T-helper 17 cell (primary cell): ENCODE data around the gene ANKRD18A. TPM values are rescaled to one million over a fixed set of nuclear protein-coding genes. Genes with fewer than 3 reads are reported as not detected.
"Not testable (repeated sequence)": the region's sequence is repeated elsewhere in the genome, so short reads cannot be mapped to it uniquely, and the experiment has no call there.

ENCODE experiments used
- ATAC-seq: fragments of 150-1000 bp; cut with Tn5 transposase; 2 replicates; pipeline ENCODE4 v1.10.0; 2021; ENCODE audit warnings: mild to moderate bottlenecking, moderate library complexity
- DNase-seq, 3 donors: peaks; one replicate each; pipeline versions ENCODE4 v3.0.0 to v3.0.0-alpha.2; 2020 to 2021
- H3K9me3 ChIP-seq: one replicate; pipeline ENCODE4 v1.7.0; 2013; ENCODE audit warnings: low read length, mild to moderate bottlenecking; ENCODE audit not compliant: control insufficient read depth, poor library complexity, severe bottlenecking
- H3K27ac Mint-ChIP-seq: one replicate; pipeline ENCODE4 v1.8.0; 2022; ENCODE audit warnings: mild to moderate bottlenecking, moderate library complexity, mixed read lengths
- H3K27me3 Mint-ChIP-seq: one replicate; pipeline ENCODE4 v1.8.0; 2022; ENCODE audit warnings: mixed read lengths
- H3K36me3 Mint-ChIP-seq: one replicate; pipeline ENCODE4 v1.8.0; 2022; ENCODE audit warnings: low read depth, mixed read lengths
- H3K4me1 Mint-ChIP-seq: one replicate; pipeline ENCODE4 v1.8.0; 2022; ENCODE audit warnings: mild to moderate bottlenecking, mixed read lengths
- H3K4me3 Mint-ChIP-seq: one replicate; pipeline ENCODE4 v1.8.0; 2022; ENCODE audit warnings: mild to moderate bottlenecking, moderate library complexity, mixed read lengths
- total RNA-seq, 4 donors: library from RNA in 2 of 4; stranded (reverse) in 2 of 4; gene quantifications; one replicate each; pipeline ENCODE4 v1.2.3 and lab custom pipeline; 2022 to 2026

ANKRD18A gene
- total RNA-seq, 2 donors from 2014 or later: 21.0 to 22.3 TPM

GRCh38 chr9:38598029-38598745 is 22.2 kb downstream of the ANKRD18A start:
- H3K27me3 Mint-ChIP-seq, H3K4me3 Mint-ChIP-seq, H3K9me3 ChIP-seq, H3K4me1 Mint-ChIP-seq, H3K36me3 Mint-ChIP-seq, DNase-seq, ATAC-seq, H3K27ac Mint-ChIP-seq: not testable (repeated sequence)

GRCh38 chr9:38595117-38595516 is 25.3 kb downstream of the ANKRD18A start:
- not testable (repeated sequence) for H3K27me3 Mint-ChIP-seq, ATAC-seq, H3K4me1 Mint-ChIP-seq, H3K36me3 Mint-ChIP-seq, H3K9me3 ChIP-seq, H3K4me3 Mint-ChIP-seq, DNase-seq, H3K27ac Mint-ChIP-seq

DNA sequence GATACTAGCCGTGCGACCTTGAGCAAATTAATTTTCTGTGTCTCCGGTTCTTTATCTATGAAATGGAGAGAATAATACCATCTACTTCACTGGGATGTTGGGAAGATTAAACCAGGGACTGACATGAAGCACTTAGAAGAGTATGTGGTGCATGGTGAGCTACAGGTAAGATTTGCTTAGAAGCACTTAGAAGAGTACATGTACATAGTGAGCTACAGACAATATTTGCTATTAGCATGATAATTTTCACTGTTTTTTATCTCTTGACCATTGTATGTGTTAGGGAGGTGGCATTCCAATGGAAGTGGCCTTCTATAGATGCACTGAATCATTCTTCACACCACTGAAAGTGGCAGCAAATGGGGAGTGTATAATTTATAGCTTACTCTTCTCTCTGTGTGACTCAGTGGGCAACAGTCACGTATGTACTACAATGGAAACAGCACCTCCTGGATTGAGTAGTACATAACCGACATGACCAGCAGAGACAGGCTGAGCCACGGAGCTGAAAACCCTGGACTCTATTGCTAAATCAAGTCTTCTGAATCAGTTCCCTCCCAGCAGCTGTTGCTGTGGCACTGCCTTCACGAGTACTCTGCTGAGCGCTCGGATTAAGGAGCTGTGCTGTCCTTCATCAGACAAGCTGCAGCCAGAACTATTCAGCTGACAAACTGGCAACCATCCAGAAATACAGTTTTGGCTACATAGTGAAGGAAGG is 28.9 kb downstream of the ANKRD18A start:
- not testable (repeated sequence) for H3K36me3 Mint-ChIP-seq

GRCh38 chr9:38583765-38584164 is 36.6 kb downstream of the ANKRD18A start:
- not testable (repeated sequence) for H3K4me3 Mint-ChIP-seq, H3K36me3 Mint-ChIP-seq, H3K27me3 Mint-ChIP-seq, DNase-seq, H3K4me1 Mint-ChIP-seq, H3K27ac Mint-ChIP-seq, H3K9me3 ChIP-seq, ATAC-seq

More for the DNA sequence above, 28.9 kb downstream of the ANKRD18A start:
- not testable (repeated sequence) for H3K27ac Mint-ChIP-seq, DNase-seq, H3K4me3 Mint-ChIP-seq, H3K27me3 Mint-ChIP-seq, ATAC-seq, H3K9me3 ChIP-seq, H3K4me1 Mint-ChIP-seq

- H3K27ac Mint-ChIP-seq, H3K36me3 Mint-ChIP-seq, H3K27me3 Mint-ChIP-seq, H3K9me3 ChIP-seq, H3K4me1 Mint-ChIP-seq, ATAC-seq, DNase-seq, H3K4me3 Mint-ChIP-seq: not testable (repeated sequence)
Observed at GRCh38 chr9:38580112-38580511, 40.3 kb downstream of the ANKRD18A start.

DNA sequence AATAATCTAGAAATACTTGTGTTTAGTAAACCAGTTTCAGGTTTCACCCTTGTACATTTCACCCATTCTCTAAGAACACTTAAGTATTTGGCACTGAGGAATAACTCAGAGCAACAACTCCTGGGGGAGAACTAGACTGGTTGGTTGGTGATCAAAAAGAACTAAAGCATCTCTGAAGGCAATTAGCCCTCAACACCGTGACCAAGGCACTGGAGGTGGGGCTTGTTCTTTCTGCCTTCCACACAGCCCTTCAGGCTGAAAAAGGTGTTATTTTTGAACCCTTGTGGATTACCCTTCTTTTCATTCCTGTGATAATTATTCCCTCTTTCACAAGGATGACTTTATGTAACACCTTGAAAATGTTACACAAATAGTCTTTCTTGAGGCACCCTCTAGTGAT is 44.2 kb downstream of the ANKRD18A start:
- not testable (repeated sequence) for H3K27ac Mint-ChIP-seq, ATAC-seq, DNase-seq, H3K9me3 ChIP-seq, H3K4me1 Mint-ChIP-seq, H3K4me3 Mint-ChIP-seq, H3K36me3 Mint-ChIP-seq, H3K27me3 Mint-ChIP-seq

- not testable (repeated sequence) for H3K27ac Mint-ChIP-seq, H3K27me3 Mint-ChIP-seq, DNase-seq, H3K4me1 Mint-ChIP-seq, H3K36me3 Mint-ChIP-seq, ATAC-seq, H3K4me3 Mint-ChIP-seq, H3K9me3 ChIP-seq
Observed at GRCh38 chr9:38566048-38566447, 54.3 kb downstream of the ANKRD18A start.

DNA sequence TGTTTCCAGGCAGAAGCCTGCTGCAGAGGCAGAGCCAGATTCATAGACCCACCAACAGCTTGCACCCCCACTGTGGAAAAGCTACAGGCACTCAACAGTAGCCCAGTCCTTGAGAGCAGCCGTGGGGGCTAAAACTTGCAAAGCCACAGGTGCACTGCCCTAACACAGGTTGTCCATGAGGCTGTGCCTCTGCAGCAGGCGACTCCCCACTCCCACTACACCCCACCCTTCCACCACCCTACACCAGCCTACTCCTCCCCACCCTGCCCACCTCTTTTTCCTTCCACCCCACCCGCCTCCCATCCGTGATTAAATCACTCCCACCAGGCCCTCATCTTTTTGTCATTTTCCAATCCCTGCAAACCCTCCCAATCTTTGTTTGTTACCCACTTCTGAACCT is 55.2 kb downstream of the ANKRD18A start:
- not testable (repeated sequence) for H3K4me3 Mint-ChIP-seq, H3K4me1 Mint-ChIP-seq, H3K9me3 ChIP-seq, H3K36me3 Mint-ChIP-seq, DNase-seq, H3K27ac Mint-ChIP-seq, H3K27me3 Mint-ChIP-seq, ATAC-seq

DNA sequence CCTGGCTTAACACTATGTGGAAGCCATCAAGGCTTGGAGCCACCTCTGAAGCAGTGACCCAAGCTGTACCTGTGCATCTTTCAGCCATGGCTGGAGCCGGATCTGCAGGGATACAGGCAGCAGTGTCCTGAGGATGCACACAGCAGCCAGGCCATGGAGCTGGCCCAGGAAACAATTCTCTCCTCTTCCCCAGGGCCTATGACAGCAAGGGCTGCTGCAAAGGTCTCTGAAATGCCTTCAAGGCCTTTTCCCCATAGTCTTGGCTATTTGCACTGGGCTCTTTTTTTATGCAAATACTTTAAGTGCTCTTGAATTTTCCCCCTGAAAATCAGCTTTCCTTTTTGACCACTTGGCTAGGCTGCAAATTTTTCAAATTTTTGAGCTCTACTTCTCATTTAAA is 56.5 kb downstream of the ANKRD18A start:
- H3K27me3 Mint-ChIP-seq, H3K4me3 Mint-ChIP-seq, DNase-seq, H3K4me1 Mint-ChIP-seq, H3K9me3 ChIP-seq, H3K27ac Mint-ChIP-seq, ATAC-seq, H3K36me3 Mint-ChIP-seq: not testable (repeated sequence)

DNA sequence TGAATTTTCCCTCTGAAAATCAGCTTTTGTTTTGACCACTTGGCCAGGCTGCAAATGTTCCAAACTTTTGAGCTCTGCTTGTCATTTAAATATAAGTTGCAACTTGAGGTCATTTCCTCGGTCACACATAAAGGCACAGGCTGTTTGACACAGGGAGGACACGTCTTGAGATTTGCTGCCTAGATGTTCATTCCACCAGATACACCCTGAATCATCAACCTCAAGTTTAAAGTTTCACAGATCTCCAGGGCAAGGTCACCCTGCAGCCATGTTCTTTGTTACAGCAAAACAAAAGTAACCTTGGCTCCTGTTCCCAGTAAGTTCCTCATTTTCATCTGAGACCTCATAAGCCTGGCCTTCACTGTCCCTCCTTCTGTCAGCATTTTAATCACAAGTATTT is 59.3 kb downstream of the ANKRD18A start:
- ATAC-seq, H3K4me3 Mint-ChIP-seq, H3K9me3 ChIP-seq, H3K36me3 Mint-ChIP-seq, H3K27me3 Mint-ChIP-seq, H3K4me1 Mint-ChIP-seq, DNase-seq, H3K27ac Mint-ChIP-seq: not testable (repeated sequence)

GRCh38 chr9:38559172-38559571 is 61.2 kb downstream of the ANKRD18A start:
- H3K27ac Mint-ChIP-seq, H3K4me3 Mint-ChIP-seq, H3K4me1 Mint-ChIP-seq, H3K9me3 ChIP-seq, ATAC-seq, DNase-seq, H3K27me3 Mint-ChIP-seq, H3K36me3 Mint-ChIP-seq: not testable (repeated sequence)

DNA sequence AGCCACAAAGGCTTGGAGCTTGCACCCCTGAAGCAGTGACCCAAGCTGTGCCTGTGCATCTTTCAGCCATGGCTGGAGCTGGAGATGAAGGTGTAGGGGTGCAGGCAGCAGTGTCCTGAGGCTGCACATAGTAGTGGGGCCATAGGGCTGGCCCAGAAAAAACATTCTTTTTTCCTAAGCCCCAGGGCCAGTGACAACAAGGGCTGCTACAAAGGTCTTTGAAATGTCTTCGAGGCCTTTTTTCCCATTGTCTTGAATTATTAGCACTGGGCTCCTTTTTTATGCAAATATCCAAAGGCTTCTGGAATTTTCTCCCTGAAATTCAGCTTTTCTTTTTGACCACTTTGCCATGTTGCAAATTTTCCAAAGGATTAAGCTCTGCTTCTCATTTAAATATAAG is 62.6 kb downstream of the ANKRD18A start:
- not testable (repeated sequence) for H3K4me3 Mint-ChIP-seq, H3K36me3 Mint-ChIP-seq, H3K27ac Mint-ChIP-seq, ATAC-seq, DNase-seq, H3K9me3 ChIP-seq, H3K4me1 Mint-ChIP-seq, H3K27me3 Mint-ChIP-seq

DNA sequence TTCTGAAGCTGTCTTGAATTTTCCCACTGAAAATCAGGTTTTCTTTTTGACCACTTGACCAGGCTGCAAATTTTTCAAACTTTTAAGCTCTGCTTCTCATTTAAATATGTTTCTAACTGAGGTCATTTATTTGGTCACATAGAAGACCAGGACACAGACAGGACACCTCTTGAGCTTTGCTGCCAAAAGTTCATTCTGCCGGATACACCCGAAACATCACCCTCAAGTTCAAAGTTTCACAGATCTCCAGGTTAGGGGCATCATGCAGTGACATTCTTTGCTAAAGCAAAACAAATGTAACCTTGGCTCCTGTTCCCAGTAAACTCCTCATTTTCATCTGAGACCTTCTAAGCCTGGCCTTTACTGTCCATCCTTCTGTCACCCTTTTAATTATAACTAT is 65.4 kb downstream of the ANKRD18A start:
- not testable (repeated sequence) for H3K4me1 Mint-ChIP-seq, H3K27me3 Mint-ChIP-seq, DNase-seq, H3K4me3 Mint-ChIP-seq, H3K27ac Mint-ChIP-seq, H3K9me3 ChIP-seq, ATAC-seq, H3K36me3 Mint-ChIP-seq

DNA sequence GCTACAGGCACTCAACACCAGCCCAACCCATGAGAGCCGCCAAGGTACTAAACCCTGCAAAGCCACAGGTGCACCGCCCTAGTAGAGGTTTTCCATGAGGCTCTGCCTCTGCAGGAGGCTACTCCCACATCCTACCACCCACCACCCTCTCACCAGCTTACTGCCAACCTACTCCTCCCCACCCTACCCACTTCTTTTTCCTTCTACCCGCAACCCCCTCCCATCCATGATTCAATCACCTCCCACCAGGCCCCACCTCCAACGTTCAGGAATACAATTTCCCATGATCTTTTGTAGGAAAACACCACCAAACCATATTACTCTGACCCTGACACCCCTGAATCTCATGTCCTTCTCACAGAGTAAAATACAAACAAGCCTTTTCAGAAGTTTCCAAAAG is 67.4 kb downstream of the ANKRD18A start:
- not testable (repeated sequence) for H3K4me3 Mint-ChIP-seq, DNase-seq, H3K27ac Mint-ChIP-seq, H3K4me1 Mint-ChIP-seq, H3K27me3 Mint-ChIP-seq, H3K9me3 ChIP-seq, H3K36me3 Mint-ChIP-seq, ATAC-seq
